HL-60 (cell line): ENCODE measurements around the gene PIGV.

Experiments
- CTCF ChIP-seq: IDR thresholded peaks from one replicate; pipeline ENCODE4 v1.5.1; 2011; ENCODE audit warnings: low read length, control low read depth, inconsistent platforms; ENCODE audit not compliant: insufficient read depth
- POLR2AphosphoS5 ChIP-seq: IDR thresholded peaks from 2 replicates; pipeline ENCODE4 v1.6.1; 2012; ENCODE audit warnings: low read depth
- REST ChIP-seq: IDR thresholded peaks from 2 replicates; pipeline ENCODE4 v1.6.1; 2012; ENCODE audit warnings: low read depth; ENCODE audit not compliant: insufficient replicate concordance
- SPI1 ChIP-seq: IDR thresholded peaks from 2 replicates; pipeline ENCODE4 v1.6.1; 2012; ENCODE audit warnings: low read depth, mild to moderate bottlenecking, borderline replicate concordance

GRCh38 chr1:26792924-26793323, 5.2 kb downstream of the PIGV start:
- TF ChIP-seq CTCF, result no peak
- TF ChIP-seq POLR2AphosphoS5, result no peak
- TF ChIP-seq REST, result no peak
- no peak for TF ChIP-seq SPI1
